HG02623 (cell line): ENCODE data around the gene MTA1.

Experiments
- ATAC-seq: cut with Tn5 transposase; IDR thresholded peaks from one replicate; pipeline ENCODE4 v1.9.1; 2021; ENCODE audit warnings: moderate library complexity; ENCODE audit not compliant: unreplicated experiment

The MTA1 gene

GRCh38 chr14:105422695-105423487, 3.3 kb downstream of the MTA1 start:
- ATAC-seq, result no peak

- no peak for ATAC-seq
Measured at GRCh38 chr14:105423488-105424195, 4.0 kb downstream of the MTA1 start.

- ATAC-seq, result no peak
Measured at GRCh38 chr14:105424861-105425260, 5.2 kb downstream of the MTA1 start.

- no peak for ATAC-seq
Measured at GRCh38 chr14:105425823-105426247, 6.2 kb downstream of the MTA1 start.

GRCh38 chr14:105426416-105427130, 6.9 kb downstream of the MTA1 start:
- no peak for ATAC-seq

GRCh38 chr14:105427412-105427811, 7.8 kb downstream of the MTA1 start:
- ATAC-seq, result no peak

GRCh38 chr14:105427936-105428485, 8.4 kb downstream of the MTA1 start:
- ATAC-seq, result no peak

GRCh38 chr14:105430042-105430441, 10.4 kb downstream of the MTA1 start:
- no peak for ATAC-seq

GRCh38 chr14:105430565-105430964, 10.9 kb downstream of the MTA1 start:
- ATAC-seq, result no peak

- no peak for ATAC-seq
Measured at GRCh38 chr14:105431256-105431655, 11.6 kb downstream of the MTA1 start.

- no peak for ATAC-seq
Measured at GRCh38 chr14:105432657-105433056, 13.0 kb downstream of the MTA1 start.

- ATAC-seq, result no peak
Measured at GRCh38 chr14:105433161-105433605, 13.6 kb downstream of the MTA1 start.

GRCh38 chr14:105436402-105436801, 16.8 kb downstream of the MTA1 start:
- no peak for ATAC-seq

- ATAC-seq, result no peak
Measured at GRCh38 chr14:105436891-105437722, 17.5 kb downstream of the MTA1 start.

GRCh38 chr14:105437723-105438500, 18.3 kb downstream of the MTA1 start:
- no peak for ATAC-seq

- no peak for ATAC-seq
Measured at GRCh38 chr14:105439179-105439578, 19.6 kb downstream of the MTA1 start.

GRCh38 chr14:105439710-105440553, 20.3 kb downstream of the MTA1 start:
- no peak for ATAC-seq

- no peak for ATAC-seq
Measured at GRCh38 chr14:105440554-105440900, 20.9 kb downstream of the MTA1 start.

- ATAC-seq, result no peak
Measured at GRCh38 chr14:105440992-105441391, 21.4 kb downstream of the MTA1 start.
